ENCODE measurements around the gene ACOT7.
A peak's percentile ranks its signal among the peaks of the same experiment; 100 is the strongest.

The ACOT7 gene

DNA sequence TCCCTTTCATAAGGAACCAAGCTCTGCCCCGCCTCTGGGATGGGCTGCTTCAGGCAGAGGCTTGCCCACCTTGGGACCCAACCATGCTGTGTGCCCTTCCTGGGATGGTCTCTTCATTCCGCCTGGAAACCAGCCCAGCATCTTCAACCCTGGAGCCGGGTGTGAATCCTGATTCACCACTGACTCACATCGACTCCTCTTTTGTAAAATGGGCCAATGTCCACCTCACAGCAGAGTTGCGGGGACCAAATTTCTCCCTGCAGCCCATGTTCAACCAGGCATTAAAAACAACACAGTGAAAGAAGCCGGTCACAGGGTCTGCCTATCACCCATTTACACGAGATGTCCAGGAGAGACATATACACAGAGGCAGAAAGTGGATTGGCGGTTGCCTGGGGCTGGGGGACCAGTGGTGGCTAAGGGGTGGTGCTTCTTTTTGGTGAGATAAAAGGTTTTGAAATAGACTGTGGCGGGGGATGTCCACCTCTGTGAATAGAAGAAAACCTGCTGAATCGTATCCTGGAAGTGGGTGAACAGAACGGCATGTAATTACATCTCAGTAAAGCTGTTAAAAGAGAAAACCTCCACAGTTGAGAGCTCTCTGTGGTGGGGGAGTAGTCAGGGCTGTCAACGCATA lies 125.8 kb downstream of the ACOT7 start:
- Histone ChIP-seq H3K27me3 (ENCODE audit: low read depth, low read length) (no peaks in the 10 kb centered on the region), H3K4me3 (ENCODE audit: low read depth in 1 of 2, low read length in 2 of 2) (no peak overlapping the region), H3K9me3 (ENCODE audit: control insufficient read depth in 1 of 2, low read length in 2 of 2) (no peaks in the 10 kb centered on the region), H3K27ac (ENCODE audit: low read length) (no peak overlapping the region), H3K4me1 (ENCODE audit: control insufficient read depth in 1 of 2, insufficient read depth in 2 of 2, low read length in 2 of 2) (peaks cover 19 to 60% of the 10 kb centered on the region in 2 donors), H3K36me3 (ENCODE audit: control insufficient read depth in 1 of 2, insufficient read depth in 2 of 2, low read length in 2 of 2) (no peaks in the 10 kb centered on the region)

GRCh38 chr1:6266641-6267040 lies 126.9 kb downstream of the ACOT7 start:
- Histone ChIP-seq H3K9me3 (ENCODE audit: control insufficient read depth in 1 of 2, low read length in 2 of 2) (no peaks in the 10 kb centered on the region), H3K27ac (ENCODE audit: low read length) (no peak overlapping the region), H3K27me3 (ENCODE audit: low read depth, low read length) (no peaks in the 10 kb centered on the region), H3K4me1 (ENCODE audit: control insufficient read depth in 1 of 2, insufficient read depth in 2 of 2, low read length in 2 of 2) (peaks cover 9 to 54% of the 10 kb centered on the region in 2 donors), H3K36me3 (ENCODE audit: control insufficient read depth in 1 of 2, insufficient read depth in 2 of 2, low read length in 2 of 2) (no peaks in the 10 kb centered on the region), H3K4me3 (ENCODE audit: low read depth in 1 of 2, low read length in 2 of 2) (no peak overlapping the region)

DNA sequence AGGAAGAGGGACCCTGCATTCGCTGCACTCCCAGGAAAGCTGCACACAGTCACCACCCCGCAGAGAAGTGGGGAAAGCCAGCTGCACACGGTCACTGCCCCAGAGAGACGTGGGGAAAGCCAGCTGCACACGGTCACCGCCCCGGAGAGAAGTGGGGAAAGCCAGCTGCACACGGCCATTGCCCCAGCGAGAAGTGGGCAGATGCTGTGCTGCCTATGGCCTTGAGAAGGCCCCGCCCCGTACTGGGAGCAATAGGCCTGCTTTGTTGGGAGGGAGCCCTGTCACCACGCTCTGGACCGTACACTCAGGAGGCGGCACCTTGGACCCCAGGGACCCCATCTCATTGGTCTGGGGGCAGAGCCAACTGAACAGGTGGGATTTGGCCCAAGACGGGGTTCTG lies 128.4 kb downstream of the ACOT7 start:
- Histone ChIP-seq H3K4me3 (ENCODE audit: low read depth in 1 of 2, low read length in 2 of 2) (no peak overlapping the region), H3K27ac (ENCODE audit: low read length) (no peak overlapping the region), H3K36me3 (ENCODE audit: control insufficient read depth in 1 of 2, insufficient read depth in 2 of 2, low read length in 2 of 2) (no peaks in the 10 kb centered on the region), H3K9me3 (ENCODE audit: control insufficient read depth in 1 of 2, low read length in 2 of 2) (no peaks in the 10 kb centered on the region), H3K4me1 (ENCODE audit: control insufficient read depth in 1 of 2, insufficient read depth in 2 of 2, low read length in 2 of 2) (peaks cover 0 to 49% of the 10 kb centered on the region in 2 donors), H3K27me3 (ENCODE audit: low read depth, low read length) (no peaks in the 10 kb centered on the region)

DNA sequence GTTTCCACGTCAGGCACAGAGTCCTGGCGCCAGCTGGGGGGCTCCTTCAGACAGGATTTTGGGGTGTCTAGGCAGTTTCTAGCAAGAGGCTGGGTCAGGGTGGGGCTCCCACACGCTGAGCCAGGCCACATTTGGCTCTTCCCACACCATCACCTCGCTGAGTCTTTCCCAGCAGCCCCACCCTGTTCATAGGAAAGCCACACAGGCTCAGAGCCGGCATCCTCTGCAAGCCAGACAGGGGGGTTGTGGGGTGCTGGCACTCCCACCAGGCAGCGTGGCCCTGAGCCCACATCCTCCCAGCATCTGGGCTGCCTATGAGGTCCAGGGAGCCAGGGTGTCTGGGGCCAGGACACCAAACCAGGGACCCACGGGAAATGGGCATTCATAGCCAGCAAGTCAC lies 129.9 kb downstream of the ACOT7 start:
- H3K27ac ChIP-seq (ENCODE audit: low read length), result no peak overlapping the region
- peaks cover 0 to 45% of the 10 kb centered on the region in 2 donors for H3K4me1 ChIP-seq (ENCODE audit: control insufficient read depth in 1 of 2, insufficient read depth in 2 of 2, low read length in 2 of 2)
- H3K27me3 ChIP-seq (ENCODE audit: low read depth, low read length), result no peaks in the 10 kb centered on the region
- no peak overlapping the region for H3K4me3 ChIP-seq (ENCODE audit: low read depth in 1 of 2, low read length in 2 of 2)
- no peaks in the 10 kb centered on the region for H3K36me3 ChIP-seq (ENCODE audit: control insufficient read depth in 1 of 2, insufficient read depth in 2 of 2, low read length in 2 of 2)
- H3K9me3 ChIP-seq (ENCODE audit: control insufficient read depth in 1 of 2, low read length in 2 of 2), result no peaks in the 10 kb centered on the region

- no peaks in the 10 kb centered on the region for H3K9me3 ChIP-seq (ENCODE audit: control insufficient read depth in 1 of 2, low read length in 2 of 2)
- no peak overlapping the region for H3K4me3 ChIP-seq (ENCODE audit: low read depth in 1 of 2, low read length in 2 of 2)
- H3K27me3 ChIP-seq (ENCODE audit: low read depth, low read length), result no peaks in the 10 kb centered on the region
- H3K27ac ChIP-seq (ENCODE audit: low read length), result no peak overlapping the region
- no peaks in the 10 kb centered on the region for H3K36me3 ChIP-seq (ENCODE audit: control insufficient read depth in 1 of 2, insufficient read depth in 2 of 2, low read length in 2 of 2)
- H3K4me1 ChIP-seq (ENCODE audit: control insufficient read depth in 1 of 2, insufficient read depth in 2 of 2, low read length in 2 of 2), result peaks cover 0 to 41% of the 10 kb centered on the region in 2 donors
These were observed 130.8 kb downstream of the ACOT7 start for GRCh38 chr1:6262555-6263420.

- H3K27me3 ChIP-seq (ENCODE audit: low read depth, low read length), result no peaks in the 10 kb centered on the region
- H3K27ac ChIP-seq (ENCODE audit: low read length), result no peak overlapping the region
- peak overlapping the region in 1 of 2 donors; percentile 65 for H3K4me3 ChIP-seq (ENCODE audit: low read depth in 1 of 2, low read length in 2 of 2)
- no peaks in the 10 kb centered on the region for H3K9me3 ChIP-seq (ENCODE audit: control insufficient read depth in 1 of 2, low read length in 2 of 2)
- peaks cover 0 to 41% of the 10 kb centered on the region in 2 donors for H3K4me1 ChIP-seq (ENCODE audit: control insufficient read depth in 1 of 2, insufficient read depth in 2 of 2, low read length in 2 of 2)
- H3K36me3 ChIP-seq (ENCODE audit: control insufficient read depth in 1 of 2, insufficient read depth in 2 of 2, low read length in 2 of 2), result no peaks in the 10 kb centered on the region
These were observed 132.0 kb downstream of the ACOT7 start for GRCh38 chr1:6261615-6261995.

DNA sequence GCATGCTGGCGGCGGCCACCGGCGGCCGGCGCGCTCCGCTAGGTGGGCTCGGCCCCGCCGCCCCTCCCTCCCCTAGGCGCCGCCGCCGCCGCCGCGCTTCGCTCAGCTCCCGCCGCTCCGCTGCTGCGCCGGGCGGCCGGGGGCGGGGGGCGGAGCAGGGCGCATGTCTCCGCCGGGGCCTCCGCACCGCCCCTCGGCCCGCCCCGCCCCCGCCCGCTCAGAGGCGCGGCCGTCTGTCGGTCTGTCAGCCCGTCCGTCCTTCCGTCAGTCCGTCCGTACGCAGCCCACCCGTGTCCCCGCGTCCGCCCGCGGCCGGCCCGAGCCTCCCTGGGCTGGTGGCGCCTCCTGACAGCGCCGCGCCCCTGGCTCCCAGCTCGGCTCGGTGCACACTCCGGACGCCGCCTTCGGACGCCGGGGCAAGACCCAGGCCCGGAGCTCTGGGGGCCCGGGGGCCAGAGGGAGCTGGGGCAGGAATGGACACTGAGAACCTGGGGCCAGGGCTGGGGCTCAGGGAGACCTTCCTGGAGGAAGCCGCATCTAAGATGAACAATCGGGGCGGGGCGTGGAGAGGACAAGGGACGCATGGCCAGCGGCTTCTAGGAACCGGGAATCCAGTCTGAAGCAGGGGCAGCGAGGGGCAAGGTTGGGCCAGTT lies 132.5 kb downstream of the ACOT7 start, which contains the start of gene GPR153:
TSS of gene GPR153 (minus strand) at position 138 of the 654 bp plus-strand sequence. CDS start 6,193 bp downstream, outside the sequence.
- Histone ChIP-seq H3K9me3 (ENCODE audit: control insufficient read depth in 1 of 2, low read length in 2 of 2) (no peaks in the 10 kb centered on the region), H3K4me3 (ENCODE audit: low read depth in 1 of 2, low read length in 2 of 2) (peak within 1 kb of the TSS; percentile 30 to 78), H3K36me3 (ENCODE audit: control insufficient read depth in 1 of 2, insufficient read depth in 2 of 2, low read length in 2 of 2) (no peaks in the 10 kb centered on the region), H3K27ac (ENCODE audit: low read length) (no peak within 1 kb of the TSS), H3K4me1 (ENCODE audit: control insufficient read depth in 1 of 2, insufficient read depth in 2 of 2, low read length in 2 of 2) (peaks cover 0 to 39% of the 10 kb centered on the region in 2 donors), H3K27me3 (ENCODE audit: low read depth, low read length) (no peaks in the 10 kb centered on the region)

DNA sequence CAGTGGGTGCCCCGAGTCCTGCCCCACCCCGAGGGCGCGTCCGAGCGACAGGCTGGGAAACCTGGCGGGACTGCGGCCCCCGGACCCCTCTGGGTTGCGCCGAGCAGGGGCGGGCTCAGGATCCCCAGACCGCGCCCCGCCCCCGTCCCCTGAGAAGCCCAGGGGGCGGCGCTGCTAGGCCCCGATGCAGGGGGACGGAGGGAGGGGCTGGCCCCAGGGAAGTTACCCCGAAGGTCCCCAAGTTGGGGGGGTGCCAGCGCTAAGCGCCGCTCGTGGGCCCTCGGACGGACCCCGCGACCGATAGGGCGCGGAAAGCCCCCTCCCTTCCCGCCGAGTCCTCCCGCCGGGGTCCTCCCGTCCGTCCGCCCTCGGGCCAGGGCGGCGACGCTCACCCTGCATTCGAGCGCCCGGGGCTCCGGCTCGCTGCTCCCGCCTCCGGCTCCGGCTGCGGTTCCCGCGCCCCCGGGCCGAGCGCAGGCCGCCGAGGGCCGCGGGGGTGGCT lies 133.1 kb downstream of the ACOT7 start:
- no peaks in the 10 kb centered on the region for H3K27me3 ChIP-seq (ENCODE audit: low read depth, low read length)
- H3K9me3 ChIP-seq (ENCODE audit: control insufficient read depth in 1 of 2, low read length in 2 of 2), result no peaks in the 10 kb centered on the region
- H3K4me3 ChIP-seq (ENCODE audit: low read depth in 1 of 2, low read length in 2 of 2), result peak overlapping the region in 1 of 2 donors; percentile 78
- no peak overlapping the region for H3K27ac ChIP-seq (ENCODE audit: low read length)
- H3K4me1 ChIP-seq (ENCODE audit: control insufficient read depth in 1 of 2, insufficient read depth in 2 of 2, low read length in 2 of 2), result peaks cover 0 to 35% of the 10 kb centered on the region in 2 donors
- no peaks in the 10 kb centered on the region for H3K36me3 ChIP-seq (ENCODE audit: control insufficient read depth in 1 of 2, insufficient read depth in 2 of 2, low read length in 2 of 2)

DNA sequence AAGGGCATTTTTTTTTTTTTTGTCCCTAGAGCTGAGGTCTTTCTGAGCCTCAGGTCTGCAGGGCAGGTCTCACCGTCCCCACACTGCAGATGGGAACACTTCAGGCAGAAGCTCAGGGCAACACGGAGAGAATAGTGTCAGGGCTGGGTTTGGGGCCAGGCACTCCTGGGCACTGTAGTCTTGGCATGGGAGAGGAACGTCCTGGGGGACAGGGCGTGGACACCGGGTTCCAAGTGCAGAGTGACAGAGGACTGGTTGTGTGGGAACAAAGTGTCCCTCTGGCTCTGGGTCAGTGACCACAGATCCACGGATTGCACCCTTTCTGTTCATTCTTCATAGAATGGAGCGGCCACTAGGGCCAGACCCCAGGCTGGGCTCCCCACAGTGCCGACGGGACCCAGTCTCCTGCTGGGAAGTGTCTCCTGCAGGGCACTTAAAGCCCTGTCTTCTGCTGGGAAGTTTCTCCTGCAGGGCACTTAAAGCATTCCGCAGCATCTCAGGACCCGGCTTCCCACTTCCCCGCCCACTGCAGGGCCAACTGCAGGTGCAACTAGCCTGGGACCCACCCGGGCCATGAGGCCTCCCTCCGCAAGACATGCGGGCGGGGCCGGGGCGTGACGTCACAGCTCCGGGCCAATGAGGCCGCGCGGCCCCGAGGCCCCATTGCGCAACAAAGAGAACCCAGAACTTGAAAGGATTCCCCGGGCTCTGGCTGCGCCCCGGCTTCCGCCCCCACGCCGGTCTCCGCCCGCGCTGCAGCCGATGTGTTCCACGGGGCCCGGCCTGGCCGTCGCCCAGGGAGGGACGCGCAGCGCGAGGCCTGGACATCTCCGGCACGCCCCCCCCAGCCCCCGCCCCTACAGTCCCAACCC lies 133.8 kb downstream of the ACOT7 start:
- H3K4me3 ChIP-seq (ENCODE audit: low read depth in 1 of 2, low read length in 2 of 2), result peak overlapping the region in 1 of 2 donors; percentile 78
- peaks cover 0 to 32% of the 10 kb centered on the region in 2 donors for H3K4me1 ChIP-seq (ENCODE audit: control insufficient read depth in 1 of 2, insufficient read depth in 2 of 2, low read length in 2 of 2)
- no peak overlapping the region for H3K27ac ChIP-seq (ENCODE audit: low read length)
- no peaks in the 10 kb centered on the region for H3K9me3 ChIP-seq (ENCODE audit: control insufficient read depth in 1 of 2, low read length in 2 of 2)
- no peaks in the 10 kb centered on the region for H3K27me3 ChIP-seq (ENCODE audit: low read depth, low read length)
- peaks cover 0 to 1% of the 10 kb centered on the region in 2 donors for H3K36me3 ChIP-seq (ENCODE audit: control insufficient read depth in 1 of 2, insufficient read depth in 2 of 2, low read length in 2 of 2)

- Histone ChIP-seq H3K27me3 (ENCODE audit: low read depth, low read length) (no peaks in the 10 kb centered on the region), H3K4me1 (ENCODE audit: control insufficient read depth in 1 of 2, insufficient read depth in 2 of 2, low read length in 2 of 2) (peaks cover 0 to 21% of the 10 kb centered on the region in 2 donors), H3K9me3 (ENCODE audit: control insufficient read depth in 1 of 2, low read length in 2 of 2) (no peaks in the 10 kb centered on the region), H3K36me3 (ENCODE audit: control insufficient read depth in 1 of 2, insufficient read depth in 2 of 2, low read length in 2 of 2) (peaks cover 0 to 12% of the 10 kb centered on the region in 2 donors), H3K4me3 (ENCODE audit: low read depth in 1 of 2, low read length in 2 of 2) (no peak overlapping the region), H3K27ac (ENCODE audit: low read length) (no peak overlapping the region)
These were observed 134.9 kb downstream of the ACOT7 start for GRCh38 chr1:6258675-6259074.

Measured in muscle layer of duodenum (tissue), 2 donors.